Pancreas (tissue), 10 donors: ENCODE results near the gene CCDC158. TPM values are rescaled to one million over a fixed set of nuclear protein-coding genes. Genes with fewer than 3 reads are reported as not detected.
A peak's percentile ranks its signal among the peaks of the same experiment; 100 is the strongest.
"Not testable (repeated sequence)": the region's sequence is repeated elsewhere in the genome, so short reads cannot be mapped to it uniquely, and the experiment has no call there.

Experiments used
- ATAC-seq, 4 donors: fragments of 200-7000 bp; cut with Tn5 transposase; one replicate each; pipeline versions ENCODE4 v1.8.0 to v1.9.1; 2020; ENCODE audit warnings: mild to moderate bottlenecking in 4 of 4, moderate library complexity in 4 of 4
- DNase-seq, 6 donors: peaks; one replicate each; pipeline ENCODE4 v3.0.0-alpha.2; 2020
- FAIRE-seq: peaks from 2 replicates; lab custom pipeline; 2012; peaks lifted over from hg19 to GRCh38; lab: Jason Lieb, UNC
- H3K27ac ChIP-seq, 4 donors: fragments of 200-600 bp; sonication (generic); 1 replicate in 3 of 4; 2 replicates in 1 of 4; pipeline versions ENCODE4 v1.5.0 to v1.8.0; 2020
- H3K27me3 ChIP-seq, 4 donors: fragments of 200-600 bp; one replicate each; pipeline ENCODE4 v1.8.0; 2021
- H3K36me3 ChIP-seq, 3 donors: fragments of 200-600 bp; sonication (generic) in 1 of 3; one replicate each; pipeline versions ENCODE4 v1.5.0 to v1.8.0; 2020 to 2021
- H3K4me1 ChIP-seq, 3 donors: fragments of 200-600 bp; one replicate each; pipeline ENCODE4 v1.8.0; 2021
- H3K4me3 ChIP-seq, 4 donors: fragments of 200-600 bp; sonication (generic) in 2 of 4; one replicate each; pipeline versions ENCODE4 v1.5.0 to v1.8.0; 2020 to 2021
- H3K9me3 ChIP-seq, 4 donors: fragments of 200-600 bp; one replicate each; pipeline ENCODE4 v1.8.0; 2021
- WGBS, 2 donors: extraction: QIAGEN DNeasy Blood & Tissue Kit; methylation state at CpG; one replicate each; pipeline ENCODE4 v1.1.7; 2013; 5-methylcytosine and 5-hydroxymethylcytosine counted together
- intact Hi-C, 3 donors: fragments of 100-400 bp; cut with DNase I; formaldehyde crosslinking; loops; one replicate each; pipeline versions ENCODE4 v1.11.1 to v1.14.2; 2022
- polyA plus RNA-seq, 2 donors: library from polyadenylated mRNA; stranded (reverse); fragments of 200-250 nt; gene quantifications; one replicate each; pipeline ENCODE4 v1.2.3, GENCODE V29; 2013
- total RNA-seq, 6 donors: library from RNA; stranded (reverse); fragmentation: NEBNext Ultra II Directional in 4 of 6; extraction: Animal tissue kit (Norgen Biotek cat#: 25700) in 4 of 6; gene quantifications; one replicate each; pipeline versions ENCODE4 v1.2.1 to v1.2.4, GENCODE V29; 2021 to 2023
- TF ChIP-seq, protein P1 (sequence below), 4 donors: fragments of 200-600 bp; sonication (generic) in 3 of 4; IDR thresholded peaks; one replicate each; pipeline versions ENCODE4 v1.5.0 to v1.8.0; 2021; ENCODE audit warnings: antibody characterized with exemption in 4 of 4
- donor health status: healthy with polysubstance abuse.
- donor health status: DM: no; HTN: no; CAD: no; lungs with moderate emphysema.
- donor health status: DM: no; HTN: no; CAD: no.
- donor health status: control.
- donor health status: control.
- donor health status: Bipolar disorder and iron deficiency.
- donor health status: DM: yes; HTN: yes; CAD: no.
- donor health status: DM: no; HTN: no; CAD: no.
- donor health status: DM: no; HTN: no; CAD: no.
- donor health status: DM: yes; HTN: yes; CAD: no.

Gene CCDC158
- total and polyA plus RNA-seq, 8 donors: 0.19 to 0.94 (median 0.61) TPM

DNA sequence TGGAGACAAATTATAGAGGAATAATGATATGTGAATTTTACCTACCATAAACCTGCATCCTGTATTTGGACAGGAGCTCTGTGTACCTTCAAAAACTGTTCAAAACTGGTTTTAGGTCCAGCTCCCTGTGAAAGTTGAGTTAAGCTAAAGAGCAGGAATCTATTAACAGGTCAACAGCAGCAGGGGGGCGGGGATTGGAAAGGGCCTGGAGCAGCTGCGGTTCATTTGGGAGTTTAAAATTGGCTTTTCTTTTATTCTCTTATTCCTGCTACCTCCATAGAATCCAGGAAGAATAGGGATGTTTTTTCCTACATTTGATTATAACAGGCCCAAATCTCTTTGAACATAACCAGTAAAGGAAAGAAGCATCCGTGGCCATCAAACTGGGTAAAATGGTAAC is 37.9 kb upstream of the CCDC158 start:
- H3K36me3 ChIP-seq: no peaks in the 10 kb centered on the region
- WGBS, 2 donors: 69 to 72% methylated on average over 3 of the region's 3 CpGs
- intact Hi-C loops: no loop called here
- H3K4me3 ChIP-seq: no peak overlapping the region
- H3K27ac ChIP-seq: peak overlapping the region in 3 of 4 donors; percentile 28 to 68 (median 64)
- no peaks in the 10 kb centered on the region for H3K4me1 ChIP-seq
- DNase-seq (no peak), FAIRE-seq (no peak), ATAC-seq (peak in 1 of 4 donors; percentile 19)
- H3K27me3 ChIP-seq: no peaks in the 10 kb centered on the region
- H3K9me3 ChIP-seq: no peaks in the 10 kb centered on the region
- TF ChIP-seq, protein P1, sequence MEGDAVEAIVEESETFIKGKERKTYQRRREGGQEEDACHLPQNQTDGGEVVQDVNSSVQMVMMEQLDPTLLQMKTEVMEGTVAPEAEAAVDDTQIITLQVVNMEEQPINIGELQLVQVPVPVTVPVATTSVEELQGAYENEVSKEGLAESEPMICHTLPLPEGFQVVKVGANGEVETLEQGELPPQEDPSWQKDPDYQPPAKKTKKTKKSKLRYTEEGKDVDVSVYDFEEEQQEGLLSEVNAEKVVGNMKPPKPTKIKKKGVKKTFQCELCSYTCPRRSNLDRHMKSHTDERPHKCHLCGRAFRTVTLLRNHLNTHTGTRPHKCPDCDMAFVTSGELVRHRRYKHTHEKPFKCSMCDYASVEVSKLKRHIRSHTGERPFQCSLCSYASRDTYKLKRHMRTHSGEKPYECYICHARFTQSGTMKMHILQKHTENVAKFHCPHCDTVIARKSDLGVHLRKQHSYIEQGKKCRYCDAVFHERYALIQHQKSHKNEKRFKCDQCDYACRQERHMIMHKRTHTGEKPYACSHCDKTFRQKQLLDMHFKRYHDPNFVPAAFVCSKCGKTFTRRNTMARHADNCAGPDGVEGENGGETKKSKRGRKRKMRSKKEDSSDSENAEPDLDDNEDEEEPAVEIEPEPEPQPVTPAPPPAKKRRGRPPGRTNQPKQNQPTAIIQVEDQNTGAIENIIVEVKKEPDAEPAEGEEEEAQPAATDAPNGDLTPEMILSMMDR (IDR thresholded peaks at IDR 0.05): no peak

DNA sequence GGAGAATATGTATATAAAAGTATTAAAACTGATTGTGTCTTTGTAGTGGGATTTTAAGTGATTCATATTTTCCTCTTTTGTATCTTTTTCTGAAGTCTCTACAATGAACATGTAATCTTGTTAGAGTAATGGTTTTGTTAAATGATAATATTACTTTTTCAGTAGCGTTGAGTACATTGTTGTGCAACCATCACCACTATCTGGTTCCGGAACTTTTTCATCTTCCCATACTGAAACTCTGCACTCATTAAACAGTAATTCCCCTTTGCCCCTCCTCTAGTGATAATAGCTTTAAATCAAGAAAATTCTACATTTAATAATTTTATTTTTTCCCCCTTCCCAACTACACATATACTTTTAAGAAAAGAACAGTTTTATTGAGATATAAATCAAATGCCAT is 37.4 kb upstream of the CCDC158 start:
- H3K4me1 ChIP-seq: no peaks in the 10 kb centered on the region
- H3K27me3 ChIP-seq: no peaks in the 10 kb centered on the region
- DNase-seq (no peak), FAIRE-seq (no peak), ATAC-seq (no peak)
- TF ChIP-seq, protein P1 (IDR thresholded peaks at IDR 0.05): no peak
- WGBS, 2 donors: 77 to 83% methylated on average over 2 of the region's 2 CpGs
- H3K4me3 ChIP-seq: no peak overlapping the region
- no peaks in the 10 kb centered on the region for H3K9me3 ChIP-seq
- no peak overlapping the region for H3K27ac ChIP-seq
- intact Hi-C loops: no loop called here
- H3K36me3 ChIP-seq: no peaks in the 10 kb centered on the region

DNA sequence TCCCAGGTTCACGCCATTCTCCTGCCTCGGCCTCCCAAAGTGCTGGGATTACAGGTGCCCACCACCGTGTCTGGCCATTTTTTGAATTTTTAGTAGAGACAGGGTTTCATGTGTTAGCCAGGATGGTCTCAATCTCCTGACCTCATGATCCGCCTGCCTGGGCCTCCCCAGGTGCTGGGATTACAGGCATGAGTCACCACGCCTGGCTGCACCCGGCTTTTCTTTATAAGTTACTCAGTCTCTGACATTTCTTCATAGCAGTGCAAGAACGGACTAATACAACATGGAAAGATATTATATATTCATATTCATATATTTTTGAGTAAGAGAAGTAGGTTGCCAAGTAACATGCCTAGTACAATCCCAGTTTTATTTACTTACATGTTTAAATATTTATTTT is 36.9 kb upstream of the CCDC158 start:
- FAIRE-seq: no peak
- H3K4me3 ChIP-seq: no peak overlapping the region

DNA sequence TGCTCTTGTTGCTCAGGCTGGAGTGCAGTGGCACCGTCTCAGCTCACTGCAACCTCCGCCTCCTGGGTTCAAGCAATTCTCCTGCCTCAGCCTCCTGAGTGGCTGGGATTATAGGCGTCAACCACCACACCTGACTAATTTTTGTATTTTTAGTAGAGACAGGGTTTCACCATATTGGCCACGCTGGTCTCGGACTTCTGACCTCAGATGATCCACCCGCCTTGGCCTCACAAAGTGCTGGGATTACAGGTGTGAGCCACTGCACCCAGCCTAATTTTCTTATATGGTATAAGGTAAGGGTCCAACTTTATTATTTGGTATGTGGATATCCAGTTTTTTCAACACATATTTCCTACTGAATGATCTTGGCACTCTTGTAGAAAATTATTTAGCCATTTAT is 33.1 kb upstream of the CCDC158 start:
- not testable (repeated sequence) for FAIRE-seq, H3K9me3 ChIP-seq
- WGBS, 2 donors: 86 to 96% methylated on average over 6 of the region's 6 CpGs

More for the DNA sequence above, 36.9 kb upstream of the CCDC158 start:
- H3K27me3 ChIP-seq: no peaks in the 10 kb centered on the region
- TF ChIP-seq, protein P1 (IDR thresholded peaks at IDR 0.05): no peak
- H3K4me1 ChIP-seq: no peaks in the 10 kb centered on the region
- H3K27ac ChIP-seq: no peak overlapping the region
- intact Hi-C loops: no loop called here
- DNase-seq: no peak
- H3K36me3 ChIP-seq: no peaks in the 10 kb centered on the region
- H3K9me3 ChIP-seq: no peaks in the 10 kb centered on the region
- 76 to 96% methylated on average over 7 of the region's 7 CpGs for WGBS, 2 donors
- ATAC-seq: no peak

DNA sequence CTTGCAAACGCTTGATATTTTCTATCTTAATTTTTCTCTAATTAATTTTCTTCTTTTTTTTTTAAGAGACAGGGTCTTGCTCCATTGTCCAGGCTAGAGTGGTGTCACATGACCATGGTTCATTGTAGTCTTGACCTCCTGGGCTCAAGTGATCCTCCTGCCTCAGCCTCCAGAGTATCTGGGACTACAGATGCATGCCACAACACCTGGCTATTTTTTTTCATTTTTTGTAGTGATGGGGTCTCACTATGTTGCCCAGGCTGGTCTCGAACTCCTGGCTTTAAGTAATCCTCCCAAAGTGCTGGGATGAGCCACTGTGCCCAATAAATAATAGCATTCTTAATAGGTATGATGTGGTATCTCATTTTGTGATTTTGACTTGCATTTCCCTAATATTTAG is 32.3 kb upstream of the CCDC158 start:
- no peak for DNase-seq
- no peak for FAIRE-seq
- WGBS, 2 donors: 77 to 87% methylated on average over 2 of the region's 2 CpGs
- Histone ChIP-seq H3K27me3 (no peaks in the 10 kb centered on the region), H3K9me3 (no peaks in the 10 kb centered on the region), H3K4me3 (no peak overlapping the region), H3K36me3 (no peaks in the 10 kb centered on the region), H3K27ac (no peak overlapping the region), H3K4me1 (peaks cover 0 to 13% (median 0%) of the 10 kb centered on the region in 3 donors)
- no peak for ATAC-seq
- TF ChIP-seq, protein P1 (IDR thresholded peaks at IDR 0.05): no peak
- intact Hi-C loops: no loop called here

More for the DNA sequence above, 33.1 kb upstream of the CCDC158 start:
- H3K4me3 ChIP-seq, H3K27me3 ChIP-seq, ATAC-seq, intact Hi-C loops, H3K27ac ChIP-seq, H3K36me3 ChIP-seq, DNase-seq: not testable (repeated sequence)
- peaks cover 0 to 13% (median 0%) of the 10 kb centered on the region in 3 donors for H3K4me1 ChIP-seq
